BLaER1 (cell line): ENCODE measurements around the gene OTULIN.

ENCODE experiments used
- H3K27ac ChIP-seq: shearing (Covaris generic); formaldehyde crosslinking; 2 replicates; pipeline ENCODE4 v1.8.1; 2022
- H3K27me3 ChIP-seq: shearing (Covaris generic); formaldehyde crosslinking; 2 replicates; pipeline ENCODE4 v1.8.1; 2022
- H3K36me3 ChIP-seq: shearing (Covaris generic); formaldehyde crosslinking; 2 replicates; pipeline ENCODE4 v1.8.1; 2022
- H3K4me1 ChIP-seq: shearing (Covaris generic); formaldehyde crosslinking; 2 replicates; pipeline ENCODE4 v1.8.1; 2022
- H3K4me2 ChIP-seq: shearing (Covaris generic); formaldehyde crosslinking; 2 replicates; pipeline ENCODE4 v1.8.1; 2022
- H3K4me3 ChIP-seq: shearing (Covaris generic); formaldehyde crosslinking; 2 replicates; pipeline ENCODE4 v1.8.1; 2022
- H3K9ac ChIP-seq: shearing (Covaris generic); formaldehyde crosslinking; 2 replicates; pipeline ENCODE4 v1.8.1; 2022
- H3K9me3 ChIP-seq: shearing (Covaris generic); formaldehyde crosslinking; 2 replicates; pipeline ENCODE4 v1.8.1; 2022
- H4K20me1 ChIP-seq: shearing (Covaris generic); formaldehyde crosslinking; 2 replicates; pipeline ENCODE4 v1.8.1; 2022
- Cebpa-rat ChIP-seq: shearing (Covaris generic); IDR thresholded peaks from 2 replicates; pipeline ENCODE4 v1.8.1; 2022

The OTULIN gene

GRCh38 chr5:14664270-14665100 lies at the start of gene OTULIN:
OTULIN (plus strand) TSS chr5:14664718; CDS start chr5:14664826, 108 bp downstream.
- peak within 1 kb of the TSS; percentile 95 for H3K4me3 ChIP-seq
- H3K27ac ChIP-seq = peak within 1 kb of the TSS; percentile 90
- H3K36me3 ChIP-seq = peaks cover 21% of the 10 kb centered on the region
- no peaks in the 10 kb centered on the region for H3K9me3 ChIP-seq
- H3K9ac ChIP-seq = peak within 1 kb of the TSS; percentile 92
- H4K20me1 ChIP-seq = peaks cover 49% of the 10 kb centered on the region
- H3K4me2 ChIP-seq = peak within 1 kb of the TSS; percentile 93
- peaks cover 74% of the 10 kb centered on the region for H3K4me1 ChIP-seq
- no peaks in the 10 kb centered on the region for H3K27me3 ChIP-seq
- no peak for TF ChIP-seq Cebpa-rat

GRCh38 chr5:14615365-14615764 lies 49.2 kb upstream of the OTULIN start:
- H3K9me3 ChIP-seq = no peaks in the 10 kb centered on the region
- H3K4me1 ChIP-seq = 0 out of 2 replicates have a peak, but pooled peaks cover 2% of the 10 kb centered on the region
- H3K9ac ChIP-seq = no peak overlapping the region
- no peaks in the 10 kb centered on the region for H4K20me1 ChIP-seq
- H3K27me3 ChIP-seq = no peaks in the 10 kb centered on the region
- TF ChIP-seq Cebpa-rat = no peak
- H3K36me3 ChIP-seq = no peaks in the 10 kb centered on the region
- H3K4me3 ChIP-seq = no peak overlapping the region
- H3K27ac ChIP-seq = no peak overlapping the region
- no peak overlapping the region for H3K4me2 ChIP-seq

GRCh38 chr5:14617441-14617840 lies 47.1 kb upstream of the OTULIN start:
- H4K20me1 ChIP-seq = no peaks in the 10 kb centered on the region
- no peaks in the 10 kb centered on the region for H3K27me3 ChIP-seq
- no peak overlapping the region for H3K9ac ChIP-seq
- peaks cover 5% of the 10 kb centered on the region; the same call in 1 of the 2 replicates for H3K9me3 ChIP-seq
- H3K4me1 ChIP-seq = no peaks in the 10 kb centered on the region
- no peaks in the 10 kb centered on the region for H3K36me3 ChIP-seq
- H3K27ac ChIP-seq = no peak overlapping the region
- H3K4me2 ChIP-seq = no peak overlapping the region
- no peak overlapping the region for H3K4me3 ChIP-seq
- TF ChIP-seq Cebpa-rat = no peak

- Histone ChIP-seq H3K27me3 (no peaks in the 10 kb centered on the region), H3K4me3 (no peak overlapping the region)
These were observed 37.2 kb upstream of the OTULIN start for GRCh38 chr5:14627270-14627669.

GRCh38 chr5:14628346-14628745 lies 36.2 kb upstream of the OTULIN start:
- TF ChIP-seq Cebpa-rat = no peak
- no peaks in the 10 kb centered on the region for H3K9me3 ChIP-seq
- no peak overlapping the region for H3K27ac ChIP-seq

More at GRCh38 chr5:14627270-14627669, 37.2 kb upstream of the OTULIN start:
- Histone ChIP-seq H3K27ac (no peak overlapping the region), H3K36me3 (no peaks in the 10 kb centered on the region), H3K4me1 (no peaks in the 10 kb centered on the region), H3K4me2 (no peak overlapping the region), H3K9me3 (no peaks in the 10 kb centered on the region), H3K9ac (no peak overlapping the region), H4K20me1 (no peaks in the 10 kb centered on the region)
- no peak for TF ChIP-seq Cebpa-rat

GRCh38 chr5:14630671-14631070 lies 33.8 kb upstream of the OTULIN start:
- H3K9me3 ChIP-seq = no peaks in the 10 kb centered on the region
- no peaks in the 10 kb centered on the region for H4K20me1 ChIP-seq
- H3K27ac ChIP-seq = no peak overlapping the region
- H3K36me3 ChIP-seq = no peaks in the 10 kb centered on the region
- no peak overlapping the region for H3K4me3 ChIP-seq
- TF ChIP-seq Cebpa-rat = no peak
- H3K9ac ChIP-seq = no peak overlapping the region
- no peaks in the 10 kb centered on the region for H3K4me1 ChIP-seq
- H3K27me3 ChIP-seq = no peaks in the 10 kb centered on the region
- H3K4me2 ChIP-seq = no peak overlapping the region

More at GRCh38 chr5:14628346-14628745, 36.2 kb upstream of the OTULIN start:
- H3K9ac ChIP-seq = no peak overlapping the region
- no peak overlapping the region for H3K4me2 ChIP-seq
- no peak overlapping the region for H3K4me3 ChIP-seq
- H3K4me1 ChIP-seq = no peaks in the 10 kb centered on the region
- no peaks in the 10 kb centered on the region for H3K36me3 ChIP-seq
- no peaks in the 10 kb centered on the region for H3K27me3 ChIP-seq
- no peaks in the 10 kb centered on the region for H4K20me1 ChIP-seq

- Histone ChIP-seq H3K27me3 (no peaks in the 10 kb centered on the region), H3K9me3 (no peaks in the 10 kb centered on the region), H4K20me1 (no peaks in the 10 kb centered on the region), H3K4me3 (no peak overlapping the region), H3K4me2 (no peak overlapping the region), H3K36me3 (no peaks in the 10 kb centered on the region), H3K4me1 (no peaks in the 10 kb centered on the region), H3K27ac (no peak overlapping the region), H3K9ac (no peak overlapping the region)
- no peak for TF ChIP-seq Cebpa-rat
These were observed 28.9 kb upstream of the OTULIN start for GRCh38 chr5:14635656-14636055.

GRCh38 chr5:14640765-14641164 lies 23.8 kb upstream of the OTULIN start:
- no peak overlapping the region for H3K4me3 ChIP-seq
- no peak for TF ChIP-seq Cebpa-rat
- H3K4me2 ChIP-seq = no peak overlapping the region
- H3K4me1 ChIP-seq = no peaks in the 10 kb centered on the region
- H3K27ac ChIP-seq = no peak overlapping the region
- no peaks in the 10 kb centered on the region for H3K36me3 ChIP-seq
- H3K9me3 ChIP-seq = no peaks in the 10 kb centered on the region
- no peaks in the 10 kb centered on the region for H3K27me3 ChIP-seq
- no peak overlapping the region for H3K9ac ChIP-seq
- H4K20me1 ChIP-seq = no peaks in the 10 kb centered on the region

- Histone ChIP-seq H3K4me1 (no peaks in the 10 kb centered on the region), H3K27me3 (no peaks in the 10 kb centered on the region), H3K9ac (no peak overlapping the region), H3K27ac (no peak overlapping the region), H3K4me3 (no peak overlapping the region), H3K9me3 (no peaks in the 10 kb centered on the region), H4K20me1 (no peaks in the 10 kb centered on the region), H3K4me2 (no peak overlapping the region), H3K36me3 (no peaks in the 10 kb centered on the region)
- no peak for TF ChIP-seq Cebpa-rat
These were observed 19.8 kb upstream of the OTULIN start for GRCh38 chr5:14644623-14645237.

GRCh38 chr5:14650052-14650451 lies 14.5 kb upstream of the OTULIN start:
- TF ChIP-seq Cebpa-rat = no peak
- H3K27me3 ChIP-seq = no peaks in the 10 kb centered on the region
- H3K36me3 ChIP-seq = no peaks in the 10 kb centered on the region

More at GRCh38 chr5:14650052-14650451, 14.5 kb upstream of the OTULIN start:
- H4K20me1 ChIP-seq = no peaks in the 10 kb centered on the region
- H3K9ac ChIP-seq = no peak overlapping the region
- H3K4me2 ChIP-seq = no peak overlapping the region
- no peaks in the 10 kb centered on the region for H3K4me1 ChIP-seq
- no peak overlapping the region for H3K4me3 ChIP-seq
- no peak overlapping the region for H3K27ac ChIP-seq
- no peaks in the 10 kb centered on the region for H3K9me3 ChIP-seq
